Midbrain (tissue), 1 donor: Measurements from ENCODE around the gene SLC4A7.
"Not testable (repeated sequence)": the region's sequence is repeated elsewhere in the genome, so short reads cannot be mapped to it uniquely, and the experiment has no call there.

Source experiments
- DNase-seq: peaks from one replicate; lab custom pipeline; 2025; lab: John Stamatoyannopoulos, UW

The SLC4A7 gene

DNA sequence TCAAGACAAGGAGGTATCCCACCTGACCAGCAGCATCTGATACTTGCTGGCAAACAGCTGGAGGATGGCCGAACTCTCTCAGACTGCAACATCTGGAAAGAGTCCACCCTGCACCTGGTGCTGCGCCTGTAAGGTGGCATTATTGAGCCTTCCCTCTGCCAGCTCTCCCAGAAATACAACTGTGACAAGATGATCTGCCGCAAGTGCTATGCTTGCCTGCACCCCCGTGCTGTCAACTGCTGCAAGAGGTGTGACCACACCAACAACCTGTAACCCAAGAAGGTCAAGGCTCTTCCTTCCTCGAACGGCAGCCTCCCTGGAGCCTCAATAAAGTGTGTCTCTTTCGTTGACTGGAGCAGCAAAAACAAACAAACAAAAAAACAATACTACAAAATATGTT, 2.2 kb upstream of the SLC4A7 start:
- no peak for DNase-seq

DNA sequence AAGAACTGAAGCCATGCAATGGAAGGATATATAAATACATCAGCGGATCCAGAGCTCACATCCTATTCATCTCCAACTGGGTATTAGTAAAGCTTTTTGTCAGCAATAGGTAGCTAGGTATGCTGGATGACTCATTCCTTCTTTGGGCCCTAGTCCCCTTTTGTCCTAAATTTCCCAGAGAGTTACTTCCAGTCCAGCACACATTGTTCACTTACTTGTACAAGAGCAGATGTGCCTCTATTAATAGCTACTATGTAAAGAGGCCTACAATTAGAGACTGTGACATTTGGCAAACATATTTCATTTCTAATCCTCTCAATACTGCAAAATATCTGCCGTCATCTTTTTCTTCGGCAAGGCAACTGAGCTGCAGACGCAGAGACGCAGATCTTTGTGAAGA, 1.7 kb upstream of the SLC4A7 start:
- no peak for DNase-seq

DNA sequence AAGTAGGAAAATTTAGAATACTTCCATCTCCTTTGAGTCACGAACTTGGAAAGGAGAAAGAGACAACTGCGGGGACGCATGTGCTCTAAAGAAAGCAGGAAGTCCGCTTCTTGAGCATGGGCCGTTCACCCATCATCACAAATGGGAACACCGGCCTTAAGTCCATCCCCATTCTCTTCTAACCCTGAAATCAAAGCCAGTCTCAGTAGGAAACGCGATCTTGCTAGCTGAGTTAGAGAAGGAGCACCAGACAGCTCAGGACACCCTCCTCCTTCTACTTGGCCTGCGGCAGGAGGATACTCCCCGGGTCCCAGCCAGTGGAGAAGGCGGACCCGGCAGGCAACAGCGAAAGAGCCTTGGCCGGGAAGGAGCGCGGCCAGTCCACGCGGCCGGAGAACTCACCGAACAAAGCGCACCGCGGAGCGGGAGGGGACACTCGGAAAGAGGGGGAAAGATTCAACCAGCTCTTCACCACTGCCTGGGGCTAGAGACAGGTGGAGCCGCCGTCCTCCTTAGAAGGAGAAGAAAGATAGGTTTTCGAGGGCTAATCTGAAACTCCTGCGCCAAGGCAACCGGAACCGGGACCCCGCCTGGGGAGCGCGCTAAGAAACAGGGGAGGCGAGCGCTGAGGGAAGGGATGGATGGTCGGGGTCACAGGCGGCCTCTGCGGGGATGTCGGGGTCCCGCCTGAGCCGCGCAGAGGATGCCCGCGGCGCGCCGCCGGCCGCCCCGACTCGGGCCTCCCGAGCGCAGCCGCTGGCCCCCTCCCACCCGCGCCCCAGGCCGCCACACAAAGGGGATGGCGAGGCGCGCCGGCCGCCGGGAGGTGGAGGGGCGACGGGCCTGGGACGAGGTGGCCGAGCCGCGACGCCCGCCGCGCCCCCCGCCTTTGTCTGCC, 818 bp downstream of the SLC4A7 start:
- DNase-seq, result peak; percentile 58

DNA sequence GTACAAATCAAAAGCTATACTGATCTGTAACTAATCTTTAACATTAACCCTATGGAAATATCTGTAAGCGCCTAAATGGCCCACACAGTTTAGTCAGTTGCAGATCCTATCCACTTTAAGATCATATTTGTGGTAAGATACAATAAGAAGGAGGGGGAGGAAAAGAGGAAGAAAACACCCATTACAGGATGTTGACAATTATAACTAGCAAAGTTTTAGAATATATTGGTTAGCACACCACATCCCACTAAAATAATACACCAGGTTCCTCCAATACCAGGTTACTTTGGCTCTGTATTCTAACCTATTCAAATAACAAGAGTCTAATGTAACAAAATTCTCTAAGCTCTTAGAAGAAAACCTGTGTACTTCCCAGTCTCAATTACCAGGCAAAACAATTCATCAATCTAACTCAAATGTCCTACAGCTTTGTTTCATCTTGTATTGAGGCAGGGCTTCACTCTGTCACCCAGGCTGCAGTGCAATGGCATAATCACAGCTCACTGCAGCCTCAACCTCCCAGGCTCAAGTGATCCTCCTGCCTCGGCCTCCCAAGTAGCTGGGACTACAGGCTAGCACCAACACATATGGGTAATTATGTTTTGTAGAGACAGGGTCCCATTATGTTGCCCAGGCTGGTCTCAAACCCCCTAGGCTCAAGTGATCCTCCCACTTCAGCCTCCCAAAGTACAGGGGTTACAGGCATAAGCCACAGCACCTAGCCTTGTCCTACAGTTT, 4.2 kb downstream of the SLC4A7 start:
- DNase-seq, result no peak

DNA sequence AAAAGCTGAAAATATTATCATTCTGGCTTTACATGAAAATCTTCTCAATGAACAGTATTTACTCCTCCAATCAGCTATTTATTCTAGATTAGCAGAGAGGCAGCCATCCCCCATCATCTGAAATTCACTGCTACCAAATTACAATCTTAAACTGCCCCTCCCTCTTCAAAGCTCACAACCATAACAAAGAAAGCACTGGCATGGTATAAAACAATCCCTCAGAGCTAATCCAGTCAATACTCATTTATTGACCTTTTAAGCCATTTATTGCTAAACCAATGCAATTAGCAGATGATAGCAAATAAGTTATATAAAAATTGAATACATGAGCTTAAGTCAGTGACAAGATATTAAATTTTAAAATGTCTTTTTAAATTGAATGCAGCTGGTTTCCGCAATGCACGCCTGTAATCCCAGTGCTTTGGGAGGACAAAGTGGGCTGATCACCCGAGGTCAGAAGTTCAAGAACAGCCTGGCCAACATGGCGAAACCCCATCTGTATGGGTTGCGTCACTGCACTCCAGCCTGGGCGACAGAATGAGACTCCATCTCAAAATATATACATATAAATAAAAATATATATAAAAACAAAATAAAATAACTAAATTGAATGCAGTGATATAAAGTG, 12.1 kb downstream of the SLC4A7 start:
- DNase-seq, result no peak

DNA sequence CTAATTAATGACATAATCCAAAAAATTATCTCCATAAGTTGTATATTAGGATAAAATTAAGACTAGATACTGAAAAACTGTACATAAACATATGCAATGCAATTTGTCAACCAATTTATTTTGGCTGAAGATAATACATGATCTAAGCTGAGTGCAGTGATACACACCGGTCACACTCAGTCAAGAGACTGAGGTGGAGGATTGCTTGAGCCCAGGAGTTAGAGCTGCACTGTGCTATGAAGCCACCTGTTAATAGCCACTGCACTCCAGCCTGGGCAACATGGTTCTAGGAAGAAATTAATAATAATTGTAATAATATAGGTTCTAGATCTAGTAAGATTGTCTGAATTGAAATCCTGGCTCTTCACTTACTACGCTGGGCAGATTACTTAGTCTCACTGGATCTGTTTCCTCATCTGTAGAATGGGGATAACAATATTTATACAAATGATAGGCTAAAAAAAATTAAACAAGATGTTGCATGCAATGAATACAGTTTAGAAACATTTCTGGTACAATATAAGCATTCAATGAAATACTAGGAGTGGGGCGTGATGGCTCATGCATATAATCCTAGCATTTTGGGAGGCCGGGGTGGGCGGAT, 15.8 kb downstream of the SLC4A7 start:
- DNase-seq, result no peak

DNA sequence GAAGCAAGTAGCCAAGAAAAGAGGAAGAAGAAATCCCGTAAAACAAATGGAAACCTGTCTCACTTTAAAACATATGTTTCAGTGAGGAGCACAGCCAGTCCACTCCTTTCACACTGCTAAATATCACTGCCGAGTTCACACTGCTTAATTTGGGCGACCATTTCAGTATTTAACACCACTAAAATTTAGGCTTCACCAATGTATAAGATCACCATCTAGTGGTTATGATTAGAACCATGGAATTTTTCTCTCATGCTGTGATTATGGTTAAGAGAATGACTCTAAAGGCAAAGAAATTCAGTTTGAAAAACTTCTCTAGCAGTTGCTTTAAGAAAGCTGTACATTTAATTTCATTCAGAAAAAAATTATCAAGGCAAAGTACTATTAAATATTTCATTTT, 16.6 kb downstream of the SLC4A7 start:
- peak; percentile 51 for DNase-seq

DNA sequence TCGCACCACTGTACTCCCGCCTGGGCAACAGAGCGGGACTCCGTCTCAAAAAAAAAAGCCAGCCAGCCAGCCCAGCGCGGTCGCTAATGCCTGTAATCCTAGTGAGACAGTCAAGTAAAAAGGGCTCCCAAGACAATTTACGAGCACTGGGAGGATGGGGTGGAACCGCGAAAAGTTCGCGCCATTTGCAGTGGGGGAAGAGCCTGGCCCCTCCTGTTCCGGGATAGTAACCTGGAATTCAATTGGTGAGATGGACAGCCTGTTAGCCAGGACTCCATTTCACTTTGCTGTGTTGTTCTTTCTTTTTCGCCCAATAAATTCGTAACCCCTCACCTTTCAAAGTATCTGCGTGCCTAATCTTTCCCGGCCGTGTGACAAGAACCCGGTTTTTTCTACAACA, 19.5 kb downstream of the SLC4A7 start:
- no peak for DNase-seq

DNA sequence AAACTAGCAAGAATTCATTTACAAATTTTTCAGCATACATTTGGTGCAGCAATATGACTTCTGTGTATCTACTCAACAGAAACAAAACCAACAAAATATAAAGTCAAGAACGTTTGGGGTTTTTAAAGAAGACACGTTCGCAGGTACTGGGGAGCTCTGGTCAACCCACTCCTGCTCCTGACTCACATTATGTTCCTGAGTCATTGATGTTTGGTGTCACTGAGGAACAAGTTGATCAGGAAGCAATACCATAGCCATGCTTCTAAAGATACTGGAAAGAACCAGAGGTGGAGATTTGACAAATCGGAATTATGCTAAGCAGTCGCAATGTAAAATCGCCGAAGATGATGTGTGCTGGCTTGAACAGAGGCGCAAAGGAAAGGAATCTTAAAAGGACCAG, 22.0 kb downstream of the SLC4A7 start:
- DNase-seq, result no peak

DNA sequence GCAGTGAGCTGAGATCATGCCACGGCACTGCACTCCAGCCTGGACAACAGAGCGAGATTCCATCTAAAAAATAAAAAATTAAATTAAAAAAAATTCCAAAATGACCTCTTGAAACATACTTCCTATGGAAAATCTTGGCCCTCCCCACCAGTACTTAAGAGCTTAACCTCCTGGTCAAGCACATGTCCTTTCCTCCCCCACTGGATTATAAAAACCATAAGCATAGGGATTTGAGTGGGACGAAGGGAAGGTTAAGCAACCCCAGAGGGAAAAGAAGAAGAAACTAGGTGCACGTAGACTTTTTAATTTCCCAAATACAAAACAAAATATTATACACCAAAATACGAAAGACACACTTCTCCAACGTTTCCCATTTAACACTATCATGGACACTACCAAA, 25.3 kb downstream of the SLC4A7 start:
- DNase-seq, result no peak

DNA sequence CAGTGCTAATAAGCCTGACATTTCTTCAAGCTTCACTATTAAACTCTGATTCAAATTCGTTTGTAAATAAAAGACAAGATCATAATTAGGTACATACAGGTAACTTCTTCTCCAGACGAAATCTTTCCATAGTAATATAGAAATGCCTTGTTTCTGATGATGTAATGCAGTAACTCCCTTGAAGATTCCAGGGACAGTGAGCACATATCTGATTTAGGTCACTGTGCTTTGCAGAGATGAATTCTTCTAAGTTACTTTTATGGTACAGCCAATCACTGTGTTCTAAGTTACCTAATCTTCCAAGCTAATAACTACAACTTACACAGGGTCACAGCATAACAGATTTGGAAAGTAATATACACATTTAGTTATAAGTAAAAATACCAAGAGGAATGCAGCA, 27.6 kb downstream of the SLC4A7 start:
- no peak for DNase-seq

DNA sequence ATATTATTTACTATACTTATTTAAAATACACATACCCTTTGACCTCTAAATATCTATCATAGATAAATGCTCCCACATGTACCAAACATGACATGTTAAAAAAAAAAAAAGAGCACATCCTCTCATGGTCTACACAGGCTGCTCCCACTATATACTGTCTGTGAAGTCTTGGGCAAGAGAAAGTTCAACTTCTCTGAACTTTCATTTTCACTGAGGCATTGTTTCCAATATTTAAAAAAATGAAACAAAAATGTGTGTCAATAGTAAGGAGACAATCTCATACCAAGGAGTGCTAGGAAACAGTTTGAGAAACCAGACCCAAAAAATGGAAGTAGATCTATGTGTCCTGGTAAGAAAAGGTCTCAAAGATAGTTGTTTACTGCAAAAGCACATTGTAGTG, 29.3 kb downstream of the SLC4A7 start:
- no peak for DNase-seq

DNA sequence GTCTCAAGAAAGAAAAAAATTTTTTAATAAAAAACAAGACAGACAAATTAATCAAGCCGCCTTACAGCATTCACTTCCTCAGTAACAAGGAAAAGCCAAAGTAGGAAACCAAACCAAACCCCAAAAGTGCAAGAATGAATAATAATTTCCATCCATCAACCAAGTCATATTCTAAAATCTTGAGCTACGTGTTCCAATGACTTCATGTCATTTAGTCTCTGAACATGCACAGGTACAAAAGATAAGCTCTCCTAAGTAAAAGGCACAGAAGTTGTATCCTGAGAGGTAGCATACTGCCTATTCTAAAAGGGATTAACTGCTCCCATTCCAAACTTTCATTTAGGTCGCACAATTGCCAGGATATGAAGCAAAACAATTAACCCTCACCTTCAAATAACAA, 29.7 kb downstream of the SLC4A7 start:
- no peak for DNase-seq

DNA sequence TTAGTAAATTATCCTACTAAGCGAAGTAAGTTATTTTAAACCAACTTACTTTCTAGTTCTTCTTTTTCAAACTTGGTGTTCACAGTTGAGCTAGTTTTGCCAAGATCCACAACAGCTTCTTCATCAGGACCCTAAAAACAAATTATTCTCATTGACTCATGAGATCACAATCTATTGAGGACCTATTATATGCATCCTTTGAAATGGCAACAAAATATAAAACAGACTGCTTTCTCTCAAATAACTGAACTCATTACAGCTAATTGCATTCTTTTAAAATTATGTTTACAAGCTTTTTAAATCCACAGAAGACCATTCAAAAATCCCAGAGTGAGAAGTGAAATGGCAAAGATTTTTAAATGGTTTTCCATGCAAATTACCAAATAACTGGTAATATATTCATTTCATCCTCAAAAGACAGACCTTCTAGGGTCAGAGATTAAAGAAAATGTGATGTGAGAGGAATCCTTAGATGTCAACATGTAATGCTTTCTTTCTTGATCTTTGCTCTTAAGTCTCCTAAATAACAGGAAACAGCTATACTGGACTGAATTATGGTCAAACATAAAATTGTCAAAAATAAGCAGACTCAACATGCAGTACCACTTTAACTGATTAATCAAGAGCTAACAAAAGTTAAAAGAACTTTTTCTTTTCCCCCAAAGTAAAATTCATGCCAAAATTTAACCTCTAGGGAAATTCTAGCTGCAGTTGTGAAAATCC, 31.7 kb downstream of the SLC4A7 start:
- no peak for DNase-seq

DNA sequence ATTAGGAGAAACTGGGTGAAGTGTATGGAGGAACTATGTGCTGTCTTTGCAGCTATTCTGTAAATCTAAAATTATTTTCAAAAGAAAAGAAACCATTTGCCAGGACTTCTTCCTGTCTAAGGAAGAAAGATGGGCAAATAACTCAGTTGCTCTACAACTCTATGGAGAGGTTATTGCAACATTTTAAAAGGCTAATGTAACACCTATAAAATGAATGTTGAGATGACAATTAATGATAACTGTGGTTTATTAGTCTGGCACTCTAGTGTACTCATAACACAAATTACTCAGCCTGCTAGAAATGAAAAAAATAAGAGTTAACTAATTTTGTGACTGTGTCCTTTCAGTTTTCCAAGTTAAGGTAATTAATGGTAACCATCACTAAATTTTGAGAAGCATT, 32.3 kb downstream of the SLC4A7 start:
- no peak for DNase-seq

DNA sequence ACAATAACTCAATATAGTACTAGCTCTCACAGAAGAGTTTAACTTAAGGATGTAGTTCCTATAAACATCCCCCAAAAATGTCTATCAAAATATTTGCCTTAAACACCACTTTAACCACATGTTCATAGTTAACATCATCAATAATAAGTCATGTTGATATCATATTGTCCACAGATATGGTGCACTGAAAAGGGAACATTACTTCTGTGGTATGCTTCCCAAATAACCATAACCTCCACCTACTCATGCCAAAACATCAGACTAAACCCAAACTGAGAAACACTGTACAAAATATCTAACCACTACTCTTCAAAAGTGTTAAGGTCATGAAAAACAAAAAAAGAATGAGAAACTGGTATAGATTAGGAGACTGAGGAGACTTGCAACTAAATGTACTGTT, 32.9 kb downstream of the SLC4A7 start:
- DNase-seq, result no peak

DNA sequence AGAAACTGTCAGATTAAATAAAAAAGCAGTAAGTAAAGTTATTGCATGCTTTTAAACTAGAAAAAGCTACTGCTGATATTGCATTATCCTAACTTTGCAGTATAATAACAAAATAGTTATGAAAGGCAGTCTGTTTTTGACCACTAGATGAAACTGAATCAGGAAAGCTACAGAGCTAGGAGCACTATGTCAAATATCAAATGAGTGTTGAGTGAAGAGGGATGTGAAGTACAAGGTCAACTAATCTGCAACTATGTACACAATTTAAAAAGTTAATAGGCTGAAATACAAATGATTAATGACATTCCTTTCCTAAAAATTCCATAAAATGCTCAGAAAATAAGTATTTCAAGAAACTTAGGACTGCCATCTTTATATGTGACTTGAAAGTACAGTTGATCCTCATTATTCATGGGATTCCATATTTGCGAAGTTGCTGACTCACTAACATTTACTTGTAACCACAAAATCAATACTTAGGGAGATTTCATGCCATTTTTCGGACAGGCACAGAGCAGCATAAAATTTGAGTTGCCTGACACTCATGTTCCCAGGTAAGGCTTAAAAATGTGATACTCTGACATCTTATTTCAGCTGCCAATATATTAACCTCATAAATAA, 34.5 kb downstream of the SLC4A7 start:
- DNase-seq, result no peak

DNA sequence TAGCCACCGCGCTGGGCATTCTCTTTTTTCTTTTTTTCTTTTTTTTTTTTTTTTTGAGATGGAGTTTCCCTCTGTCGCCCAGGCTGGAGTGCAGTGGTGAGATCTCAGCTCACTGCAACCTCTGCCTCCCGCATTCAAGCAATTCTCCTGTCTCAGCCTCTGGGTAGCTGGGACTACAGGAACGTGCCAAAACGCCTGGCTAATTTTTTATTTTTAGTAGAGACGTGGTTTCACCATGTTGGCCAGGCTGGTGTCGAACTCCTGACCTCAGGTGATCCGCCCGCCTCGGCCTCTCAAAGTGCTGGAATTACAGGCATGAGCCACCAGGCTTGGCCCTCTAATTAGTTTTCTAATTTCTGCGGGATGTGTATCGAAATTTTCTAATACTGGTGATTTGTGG, 41.2 kb downstream of the SLC4A7 start:
- DNase-seq, result not testable (repeated sequence)

DNA sequence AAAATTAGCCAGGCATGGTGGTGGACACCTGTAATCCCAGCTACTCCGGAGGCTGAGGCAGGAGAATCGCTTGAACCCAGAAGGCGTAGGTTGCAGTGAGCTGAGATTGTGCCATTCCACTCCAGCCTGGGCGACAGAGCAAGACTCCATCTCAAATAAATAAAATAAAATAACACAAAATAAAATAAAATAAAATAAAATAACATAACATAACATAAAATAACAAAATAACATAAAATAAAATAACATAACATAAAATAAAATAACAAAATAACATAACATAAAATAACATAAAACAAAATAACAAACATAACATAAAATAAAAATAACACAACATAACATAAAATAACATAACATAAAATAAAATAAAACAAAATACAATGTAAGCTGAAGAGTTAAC, 45.8 kb downstream of the SLC4A7 start:
- not testable (repeated sequence) for DNase-seq

DNA sequence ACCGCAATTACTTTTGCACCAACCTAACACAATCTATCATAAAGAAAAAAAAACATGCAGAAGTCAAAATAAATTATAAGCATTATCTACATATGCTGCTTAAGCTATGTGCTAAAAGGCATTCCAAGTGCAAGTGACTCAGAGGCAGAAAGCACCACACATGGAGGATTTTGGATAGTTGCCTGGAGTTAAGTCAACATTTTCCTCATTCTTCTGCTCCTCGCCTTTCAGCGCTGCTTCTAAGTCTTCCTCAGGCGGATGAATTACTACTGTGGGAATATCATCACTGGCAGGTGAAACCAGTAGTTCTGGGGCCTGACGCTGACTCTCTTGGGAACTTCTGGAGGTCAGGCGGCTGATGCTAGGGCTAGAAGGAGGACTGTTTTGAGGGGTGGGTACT, 53.1 kb downstream of the SLC4A7 start:
- DNase-seq, result no peak

DNA sequence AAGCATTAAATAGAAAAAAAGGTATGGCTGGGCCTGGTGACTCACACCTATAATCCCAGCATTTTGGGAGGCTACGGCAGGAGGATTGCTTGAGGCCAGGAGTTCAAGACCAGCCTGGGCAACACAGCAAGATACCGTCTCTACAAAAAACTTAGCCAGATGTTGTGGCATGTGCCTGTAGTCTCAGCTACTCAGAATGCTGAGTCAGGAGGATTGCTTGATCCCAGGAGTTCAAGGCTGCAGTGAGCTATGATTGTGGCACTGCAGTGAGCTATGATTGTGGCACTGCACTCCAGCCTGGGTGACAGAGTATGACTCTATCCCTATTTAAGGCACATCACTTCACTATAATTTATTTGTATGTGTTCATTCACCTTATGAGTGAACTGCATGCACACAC, 54.3 kb downstream of the SLC4A7 start:
- no peak for DNase-seq
